Left ventricle myocardium inferior (tissue), 1 donor: Measurements from ENCODE around the gene NDOR1. TPM values are rescaled to one million over a fixed set of nuclear protein-coding genes. Genes with fewer than 3 reads are reported as not detected.
A peak's percentile ranks its signal among the peaks of the same experiment; 100 is the strongest.

ENCODE experiments used
- DNase-seq: peaks from one replicate; pipeline ENCODE4 v3.0.0-alpha.2; 2020
- H3K27ac ChIP-seq: fragments of 200-600 bp; replicated peaks from 2 replicates; pipeline ENCODE4 v1.8.0; 2021
- H3K27me3 ChIP-seq: fragments of 200-600 bp; 2 replicates; pipeline ENCODE4 v1.8.0; 2021; ENCODE audit warnings: low read depth
- H3K36me3 ChIP-seq: fragments of 200-600 bp; 2 replicates; pipeline ENCODE4 v1.8.0; 2021
- H3K4me1 ChIP-seq: fragments of 200-600 bp; 2 replicates; pipeline ENCODE4 v1.8.0; 2021
- H3K4me3 ChIP-seq: fragments of 200-600 bp; 2 replicates; pipeline ENCODE4 v1.8.0; 2021; ENCODE audit warnings: mild to moderate bottlenecking, moderate library complexity
- H3K9me3 ChIP-seq: fragments of 200-600 bp; replicated peaks from 2 replicates; pipeline ENCODE4 v1.8.0; 2021
- intact Hi-C: fragments of 100-400 bp; cut with micrococcal nuclease; formaldehyde crosslinking; loops from one replicate; pipeline ENCODE4 v1.11.0; 2022
- total RNA-seq: library from RNA; stranded (reverse); fragmentation: NEBNext Ultra II Directional; extraction: Animal tissue kit (Norgen Biotek cat#: 25700); gene quantifications from one replicate; pipeline ENCODE4 v1.2.1, GENCODE V29; 2021
- TF ChIP-seq, protein P1 (sequence below): fragments of 200-600 bp; IDR thresholded peaks from 2 replicates; pipeline ENCODE4 v1.8.0; 2021; ENCODE audit warnings: antibody characterized with exemption, mild to moderate bottlenecking, borderline replicate concordance
- donor health status: DM: no; HTN: yes; CAD: no; lungs with severe emphysema.

The NDOR1 gene
- total RNA-seq, 1 donor from 2014 or later, result 6.5 TPM

DNA sequence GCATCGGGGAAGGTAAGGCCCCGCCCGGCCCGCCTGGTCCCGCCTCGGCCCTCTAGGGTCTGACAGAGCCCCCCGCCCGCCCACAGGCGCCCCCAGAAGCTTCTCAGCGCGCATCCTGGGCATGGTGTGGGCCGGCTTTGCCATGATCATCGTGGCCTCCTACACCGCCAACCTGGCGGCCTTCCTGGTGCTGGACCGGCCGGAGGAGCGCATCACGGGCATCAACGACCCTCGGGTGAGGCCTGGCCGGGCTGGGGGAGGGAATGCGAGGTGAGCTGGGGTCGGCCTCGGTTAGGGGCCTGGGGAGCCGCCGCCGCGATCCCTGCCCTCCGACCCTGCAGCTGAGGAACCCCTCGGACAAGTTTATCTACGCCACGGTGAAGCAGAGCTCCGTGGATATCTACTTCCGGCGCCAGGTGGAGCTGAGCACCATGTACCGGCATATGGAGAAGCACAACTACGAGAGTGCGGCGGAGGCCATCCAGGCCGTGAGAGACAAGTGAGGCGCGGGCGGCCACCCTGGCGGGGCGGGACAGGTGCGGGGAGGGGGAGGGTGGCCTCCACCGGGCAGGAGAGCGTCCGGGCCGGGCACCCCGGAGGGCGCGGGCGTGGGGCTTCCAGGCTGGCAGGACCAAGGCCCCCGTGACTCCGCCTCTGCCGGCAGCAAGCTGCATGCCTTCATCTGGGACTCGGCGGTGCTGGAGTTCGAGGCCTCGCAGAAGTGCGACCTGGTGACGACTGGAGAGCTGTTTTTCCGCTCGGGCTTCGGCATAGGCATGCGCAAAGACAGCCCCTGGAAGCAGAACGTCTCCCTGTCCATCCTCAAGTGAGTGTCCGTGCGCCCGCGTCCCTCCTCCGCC lies 42.8 kb upstream of the NDOR1 start:
- Histone ChIP-seq H3K4me1 (peaks cover 28% of the 10 kb centered on the region), H3K4me3 (peak overlapping the region; percentile 55), H3K9me3 (no peaks in the 10 kb centered on the region), H3K36me3 (no peaks in the 10 kb centered on the region), H3K27ac (no peak overlapping the region), H3K27me3 (peaks cover 100% of the 10 kb centered on the region)
- TF ChIP-seq, protein P1, sequence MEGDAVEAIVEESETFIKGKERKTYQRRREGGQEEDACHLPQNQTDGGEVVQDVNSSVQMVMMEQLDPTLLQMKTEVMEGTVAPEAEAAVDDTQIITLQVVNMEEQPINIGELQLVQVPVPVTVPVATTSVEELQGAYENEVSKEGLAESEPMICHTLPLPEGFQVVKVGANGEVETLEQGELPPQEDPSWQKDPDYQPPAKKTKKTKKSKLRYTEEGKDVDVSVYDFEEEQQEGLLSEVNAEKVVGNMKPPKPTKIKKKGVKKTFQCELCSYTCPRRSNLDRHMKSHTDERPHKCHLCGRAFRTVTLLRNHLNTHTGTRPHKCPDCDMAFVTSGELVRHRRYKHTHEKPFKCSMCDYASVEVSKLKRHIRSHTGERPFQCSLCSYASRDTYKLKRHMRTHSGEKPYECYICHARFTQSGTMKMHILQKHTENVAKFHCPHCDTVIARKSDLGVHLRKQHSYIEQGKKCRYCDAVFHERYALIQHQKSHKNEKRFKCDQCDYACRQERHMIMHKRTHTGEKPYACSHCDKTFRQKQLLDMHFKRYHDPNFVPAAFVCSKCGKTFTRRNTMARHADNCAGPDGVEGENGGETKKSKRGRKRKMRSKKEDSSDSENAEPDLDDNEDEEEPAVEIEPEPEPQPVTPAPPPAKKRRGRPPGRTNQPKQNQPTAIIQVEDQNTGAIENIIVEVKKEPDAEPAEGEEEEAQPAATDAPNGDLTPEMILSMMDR, result peak; percentile 38
- intact Hi-C loops, result no loop called here
- DNase-seq, result no peak

DNA sequence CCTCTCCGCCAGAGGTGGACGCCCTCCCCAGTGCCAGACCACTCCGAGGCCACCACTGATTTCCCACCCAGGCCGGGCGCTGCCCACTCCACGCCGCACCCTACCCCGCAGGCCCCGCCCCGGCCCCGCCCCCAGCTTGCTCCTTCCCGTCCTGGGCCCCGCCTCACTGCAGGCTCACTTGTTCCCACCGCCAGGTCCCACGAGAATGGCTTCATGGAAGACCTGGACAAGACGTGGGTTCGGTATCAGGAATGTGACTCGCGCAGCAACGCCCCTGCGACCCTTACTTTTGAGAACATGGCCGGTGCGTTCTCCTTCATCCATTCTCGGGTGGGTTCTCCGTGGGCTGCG lies 42.2 kb upstream of the NDOR1 start:
- Histone ChIP-seq H3K4me3 (peak overlapping the region; percentile 55), H3K27ac (no peak overlapping the region), H3K36me3 (no peaks in the 10 kb centered on the region), H3K9me3 (no peaks in the 10 kb centered on the region), H3K27me3 (peaks cover 100% of the 10 kb centered on the region), H3K4me1 (peaks cover 34% of the 10 kb centered on the region)
- intact Hi-C loops, result no loop called here
- DNase-seq, result no peak
- TF ChIP-seq, protein P1, result no peak

DNA sequence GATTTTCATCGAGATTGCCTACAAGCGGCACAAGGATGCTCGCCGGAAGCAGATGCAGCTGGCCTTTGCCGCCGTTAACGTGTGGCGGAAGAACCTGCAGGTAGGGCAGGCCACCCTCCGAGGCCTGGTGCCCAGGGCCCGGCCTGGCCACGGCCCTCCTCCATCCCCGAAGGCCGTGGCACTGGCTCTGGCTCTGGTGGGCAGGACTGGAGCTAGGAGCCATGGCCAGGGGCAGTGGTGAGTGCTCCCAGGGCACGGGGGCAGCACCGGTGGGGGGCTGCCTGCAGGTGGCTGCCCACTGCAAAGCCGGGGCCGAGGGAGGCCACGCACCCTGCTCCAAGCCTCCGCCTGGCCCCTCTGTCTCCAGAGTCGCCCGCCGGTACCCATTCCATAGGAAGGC lies 41.7 kb upstream of the NDOR1 start:
- intact Hi-C loops, result no loop called here
- Histone ChIP-seq H3K27ac (no peak overlapping the region), H3K9me3 (no peaks in the 10 kb centered on the region), H3K4me3 (no peak overlapping the region), H3K36me3 (no peaks in the 10 kb centered on the region), H3K4me1 (peaks cover 39% of the 10 kb centered on the region), H3K27me3 (peaks cover 100% of the 10 kb centered on the region)
- TF ChIP-seq, protein P1, result no peak
- no peak for DNase-seq

DNA sequence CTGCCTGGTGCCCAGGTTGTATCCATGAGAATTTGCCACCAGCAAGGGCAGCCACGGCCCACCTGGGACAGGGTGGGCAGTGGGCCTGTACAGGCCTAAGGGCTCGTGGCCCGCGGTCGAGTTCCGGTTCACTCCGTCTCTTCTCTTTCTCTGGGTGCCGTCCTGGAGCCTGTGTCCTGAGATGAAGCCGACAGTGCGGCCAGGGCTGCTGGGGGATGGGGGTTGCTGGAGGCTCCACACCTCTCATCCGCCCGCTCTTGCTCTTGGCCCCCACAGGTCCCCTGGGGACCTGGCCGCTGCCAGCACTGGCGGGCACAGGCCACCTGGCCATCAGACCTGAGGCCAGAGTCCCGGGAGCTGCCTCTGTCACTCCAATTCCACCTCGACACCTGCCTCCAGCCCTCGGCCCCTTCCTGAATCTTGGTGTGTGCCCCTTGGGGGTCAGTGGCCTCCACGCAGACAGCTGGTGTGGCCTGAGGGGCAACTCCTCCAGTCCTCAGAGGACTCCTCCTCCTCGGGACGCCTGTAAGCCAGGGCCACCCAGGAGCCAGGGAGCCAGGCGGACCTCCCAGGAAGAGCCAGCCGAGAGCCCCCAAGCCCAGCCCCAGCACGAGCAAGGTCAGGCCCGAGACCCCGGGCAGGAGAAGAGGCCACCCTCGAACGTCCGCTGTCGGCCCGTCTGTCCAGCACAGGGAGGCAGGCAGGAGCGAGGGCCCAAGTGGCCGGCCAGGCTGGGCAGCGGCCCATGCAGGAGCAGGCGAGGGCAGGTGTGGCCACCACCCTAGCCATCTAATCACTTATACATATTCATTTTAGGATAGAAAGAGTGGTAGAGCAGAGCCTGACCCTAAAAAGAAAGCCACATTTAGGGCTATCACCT lies 40.9 kb upstream of the NDOR1 start:
- no peak overlapping the region for H3K27ac ChIP-seq
- intact Hi-C loops, result no loop called here
- H3K4me3 ChIP-seq, result no peak overlapping the region
- no peaks in the 10 kb centered on the region for H3K36me3 ChIP-seq
- no peak for DNase-seq
- TF ChIP-seq, protein P1, result no peak
- H3K9me3 ChIP-seq, result no peaks in the 10 kb centered on the region
- H3K27me3 ChIP-seq, result peaks cover 100% of the 10 kb centered on the region
- peaks cover 47% of the 10 kb centered on the region for H3K4me1 ChIP-seq

DNA sequence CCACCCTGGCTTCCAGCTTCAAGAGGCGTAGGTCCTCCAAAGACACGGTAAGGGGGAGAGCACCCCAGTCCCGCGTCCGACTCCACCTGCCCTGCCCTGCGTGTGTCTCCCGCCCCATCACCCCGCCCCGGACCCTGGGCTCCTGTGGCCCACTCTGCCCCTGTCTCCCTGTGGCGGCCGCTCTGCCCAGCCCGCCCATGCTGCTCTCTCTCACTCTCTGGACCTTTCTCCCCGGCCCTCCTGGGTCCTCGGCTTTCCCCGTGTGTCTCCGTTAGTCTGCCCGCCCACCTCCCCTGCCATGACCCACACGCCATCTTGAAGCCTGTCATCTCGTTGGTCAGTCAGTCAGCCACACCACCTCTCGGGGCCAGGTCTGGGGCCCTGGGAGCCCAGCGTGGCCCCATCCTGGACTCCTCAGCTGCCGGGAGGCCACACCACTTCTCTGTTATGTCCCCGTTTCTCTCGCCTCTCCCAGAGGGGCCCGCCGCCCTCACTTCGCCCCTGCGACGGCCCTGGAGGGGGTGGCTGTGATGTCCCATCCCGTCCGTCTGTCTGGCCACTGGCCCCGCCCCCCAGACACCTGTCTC lies 40.2 kb upstream of the NDOR1 start:
- intact Hi-C loops, result no loop called here
- no peak for DNase-seq
- no peak overlapping the region for H3K4me3 ChIP-seq
- TF ChIP-seq, protein P1, result no peak
- H3K27me3 ChIP-seq, result peaks cover 100% of the 10 kb centered on the region
- no peaks in the 10 kb centered on the region for H3K36me3 ChIP-seq
- peaks cover 52% of the 10 kb centered on the region for H3K4me1 ChIP-seq
- no peaks in the 10 kb centered on the region for H3K9me3 ChIP-seq
- no peak overlapping the region for H3K27ac ChIP-seq
